CD4-positive, alpha-beta T cell treated with Interleukin-17A for 4 hours (primary cell): ENCODE measurements around the gene MAP1LC3B.
"Not testable (repeated sequence)": the region's sequence is repeated elsewhere in the genome, so short reads cannot be mapped to it uniquely, and the experiment has no call there.

Experiments
- DNase-seq: peaks from one replicate; pipeline ENCODE4 v3.0.0-alpha.2; 2020; ENCODE audit warnings: mixed read lengths

MAP1LC3B gene

DNA sequence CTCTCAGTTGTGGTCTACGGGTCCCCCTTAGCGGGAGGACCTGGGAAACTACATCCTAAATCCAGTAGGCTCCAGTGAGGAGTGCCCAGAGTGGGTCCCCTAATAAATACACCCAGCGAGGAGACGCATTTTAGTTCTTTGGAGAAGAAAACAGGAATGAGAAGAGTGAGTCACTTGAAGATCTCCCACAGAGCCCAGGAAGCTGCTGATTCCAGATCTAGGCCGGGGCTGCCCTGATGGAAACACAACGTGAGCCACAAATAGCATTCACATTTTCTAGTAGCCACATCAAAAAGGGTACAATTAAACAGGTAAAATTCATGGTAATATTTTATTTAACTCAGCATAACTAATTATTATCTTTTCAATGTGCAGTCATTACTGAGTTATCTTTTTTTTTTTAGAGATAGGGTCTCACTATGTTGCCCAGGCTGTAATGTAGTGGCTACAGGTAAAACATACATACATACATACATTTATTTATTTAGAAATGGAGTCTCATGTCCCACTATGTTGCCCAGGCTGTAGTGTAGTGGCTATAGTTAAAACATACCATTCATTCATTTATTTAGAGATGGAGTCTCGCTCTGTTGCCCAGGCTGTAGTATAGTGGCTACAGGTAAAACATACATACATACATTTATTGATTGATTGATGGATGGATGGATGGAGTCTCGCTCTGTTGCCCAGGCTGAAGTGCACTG lies 30.1 kb upstream of the MAP1LC3B start:
- no peak for DNase-seq

GRCh38 chr16:87362828-87363559 lies 29.1 kb upstream of the MAP1LC3B start:
- not testable (repeated sequence) for DNase-seq

DNA sequence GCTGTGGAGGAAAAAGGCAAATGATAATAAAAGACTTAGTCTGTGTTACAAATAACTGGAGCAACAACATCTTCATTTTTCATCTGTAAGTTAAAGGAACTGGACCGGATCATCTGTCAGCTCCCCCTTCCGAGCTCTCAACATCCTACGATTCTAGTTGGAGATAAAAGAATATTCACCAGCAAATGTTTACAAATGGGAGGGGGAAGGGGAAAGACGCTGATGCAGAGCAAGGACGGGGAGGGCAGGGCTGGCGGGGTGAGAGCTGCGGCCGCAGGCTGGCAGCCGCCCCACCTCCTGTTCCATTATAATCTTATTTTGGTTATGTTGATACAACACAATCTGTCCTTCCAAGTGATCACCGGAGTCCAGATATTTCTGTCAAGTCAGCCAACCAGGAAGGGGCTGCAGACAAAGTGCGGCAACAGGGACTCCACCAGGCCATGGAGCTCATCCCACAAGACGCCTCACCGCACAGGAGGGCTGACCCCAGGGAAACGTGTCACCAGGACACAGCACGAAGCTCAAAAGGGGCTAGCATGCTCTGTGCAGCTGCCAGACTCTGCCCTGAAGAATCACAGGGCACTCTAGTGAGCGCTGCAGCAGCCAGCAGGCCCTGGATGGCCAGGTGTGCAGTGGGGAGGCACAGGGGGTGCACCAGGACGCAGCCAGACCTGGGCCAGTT lies 28.2 kb upstream of the MAP1LC3B start:
- DNase-seq, result no peak

GRCh38 chr16:87365021-87365713 lies 27.0 kb upstream of the MAP1LC3B start:
- no peak for DNase-seq

- no peak for DNase-seq
Observed at GRCh38 chr16:87366288-87366687, 25.8 kb upstream of the MAP1LC3B start.

- DNase-seq, result no peak
Observed at GRCh38 chr16:87366930-87367329, 25.2 kb upstream of the MAP1LC3B start.

GRCh38 chr16:87367529-87367928 lies 24.6 kb upstream of the MAP1LC3B start:
- no peak for DNase-seq

GRCh38 chr16:87368029-87368770 lies 23.9 kb upstream of the MAP1LC3B start:
- DNase-seq, result no peak

- no peak for DNase-seq
Observed at GRCh38 chr16:87369117-87369765, 22.9 kb upstream of the MAP1LC3B start.

GRCh38 chr16:87369796-87370719 lies 22.1 kb upstream of the MAP1LC3B start:
- DNase-seq, result no peak

GRCh38 chr16:87371261-87371866 lies 20.8 kb upstream of the MAP1LC3B start:
- DNase-seq, result no peak

DNA sequence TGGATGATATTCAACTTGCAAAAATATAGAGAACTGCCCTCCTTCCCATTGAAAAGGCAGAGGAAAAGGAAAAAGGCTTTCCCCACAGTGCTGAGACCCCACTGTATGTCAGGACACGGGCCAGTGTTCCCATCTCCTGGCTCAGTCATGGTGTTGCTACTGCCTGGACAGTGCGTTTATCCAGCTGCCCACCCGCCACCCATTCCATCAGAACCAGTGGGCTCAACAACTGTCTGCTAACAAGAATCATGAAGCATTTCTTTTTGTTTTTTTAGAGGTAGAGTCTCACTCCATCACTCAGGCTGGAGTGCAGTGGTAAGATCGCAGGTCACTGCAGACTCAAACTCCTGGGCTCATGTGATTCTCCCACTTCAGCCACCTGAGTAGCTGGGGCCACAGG lies 19.8 kb upstream of the MAP1LC3B start:
- no peak for DNase-seq

GRCh38 chr16:87374313-87374712 lies 17.8 kb upstream of the MAP1LC3B start:
- no peak for DNase-seq

GRCh38 chr16:87375426-87376135 lies 16.6 kb upstream of the MAP1LC3B start:
- no peak for DNase-seq

DNA sequence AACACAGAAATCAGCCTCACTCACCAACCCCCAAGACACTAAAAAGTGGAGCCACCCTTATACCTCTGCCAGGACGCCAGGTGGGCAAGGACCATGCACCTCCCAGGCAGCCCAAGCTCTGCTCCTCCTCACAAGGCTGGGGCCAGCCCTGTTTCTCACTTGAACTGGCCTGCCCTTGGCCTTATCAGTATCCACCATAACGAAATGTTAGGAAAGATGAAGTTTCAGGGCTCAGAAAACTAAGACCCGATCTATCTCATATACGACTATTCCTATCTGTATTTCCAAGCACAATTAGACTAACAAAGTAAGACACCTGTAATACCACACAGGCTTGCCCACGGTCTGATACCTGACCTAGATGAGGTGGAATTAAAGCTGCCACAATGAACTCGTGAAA lies 15.5 kb upstream of the MAP1LC3B start:
- DNase-seq, result no peak

- DNase-seq, result not testable (repeated sequence)
Observed at GRCh38 chr16:87379312-87379752, 12.8 kb upstream of the MAP1LC3B start.

DNA sequence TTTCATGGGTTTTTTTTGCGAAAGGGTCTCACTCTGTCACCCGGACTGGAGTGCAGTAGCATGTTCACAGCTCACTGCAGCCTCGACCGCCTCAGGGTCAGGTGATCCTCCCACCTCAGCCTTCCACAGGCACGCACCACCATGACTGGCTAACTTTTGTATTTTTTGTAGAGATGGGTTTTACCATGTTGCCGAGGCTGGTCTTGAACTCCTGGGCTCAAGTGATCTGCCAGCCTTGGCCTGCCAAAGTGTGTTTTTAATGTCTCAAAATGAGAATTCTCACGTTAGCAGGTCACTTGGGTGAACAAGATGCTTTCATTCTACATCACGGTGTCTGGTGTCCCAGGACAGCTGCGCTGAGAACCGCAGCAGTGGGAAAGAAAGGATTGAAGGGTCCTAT lies 11.7 kb upstream of the MAP1LC3B start:
- DNase-seq, result no peak

DNA sequence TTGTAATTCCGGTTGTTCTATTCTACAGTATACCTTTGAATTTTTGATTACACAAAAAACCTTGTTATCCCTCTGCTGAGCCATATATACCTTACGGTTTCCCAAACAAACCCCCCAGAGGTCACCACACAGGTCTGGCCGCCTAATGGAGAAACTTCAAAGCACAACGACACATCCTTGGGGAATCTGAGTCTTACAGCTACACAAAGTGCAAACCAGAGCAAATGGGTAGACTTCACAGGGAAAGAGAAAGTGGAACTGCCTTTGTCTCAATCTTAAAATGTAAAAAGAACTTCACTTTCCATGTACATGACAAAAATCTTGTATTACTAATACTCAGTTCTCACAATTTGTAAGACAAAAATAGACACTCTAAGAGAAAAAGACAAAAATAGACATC lies 11.3 kb upstream of the MAP1LC3B start:
- no peak for DNase-seq

- DNase-seq, result no peak
Observed at GRCh38 chr16:87382023-87382785, 9.9 kb upstream of the MAP1LC3B start.
